H7 (cell line): ENCODE data around the gene CAPN3. TPM values are rescaled to one million over a fixed set of nuclear protein-coding genes. Genes with fewer than 3 reads are reported as not detected.

Experiments used
- total RNA-seq: library from RNA; depleted of rRNA; stranded (reverse); fragments of >200 nt; shearing (Covaris generic); gene quantifications from 2 replicates; pipeline ENCODE4 v1.2.3, GENCODE V29; 2014; rRNA removed

CAPN3 gene
- total RNA-seq, 1 experiment from 2014 or later: not detected

Other genes with a start within 250 kb of the CAPN3 start
- gene PLA2G4F, start 202.9 kb upstream of the CAPN3 start, total RNA-seq: not detected in 2 replicates
- 26.6 and 27.9 TPM in 2 replicates for gene VPS39, start 151.2 kb upstream of the CAPN3 start, total RNA-seq
- 10.8 and 11.2 TPM in 2 replicates for gene GANC, start 86.3 kb upstream of the CAPN3 start, total RNA-seq
- gene TMEM87A, start 86.1 kb upstream of the CAPN3 start, total RNA-seq: 25.2 and 29.8 TPM in 2 replicates
- 21.8 and 29.2 TPM in 2 replicates for gene ZNF106, start 131.6 kb downstream of the CAPN3 start, total RNA-seq
- 56.6 and 62.0 TPM in 2 replicates for gene SNAP23, start 136.1 kb downstream of the CAPN3 start, total RNA-seq
- 8.6 and 10.3 TPM in 2 replicates for gene LRRC57, start 189.3 kb downstream of the CAPN3 start, total RNA-seq
- 20.5 and 28.0 TPM in 2 replicates for gene HAUS2, start 189.3 kb downstream of the CAPN3 start, total RNA-seq
- gene STARD9, start 216.1 kb downstream of the CAPN3 start, total RNA-seq: 1.4 and 2.8 TPM in 2 replicates